Hematopoietic multipotent progenitor cell treated with erythropoietin and hydrocortisone succinate and interleukin-3 and kit ligand, for 4 days (in vitro differentiated cells): ENCODE data around the gene FAM114A1.
"Not testable (repeated sequence)": the region's sequence is repeated elsewhere in the genome, so short reads cannot be mapped to it uniquely, and the experiment has no call there.

Experiments
- DNase-seq: peaks from one replicate; pipeline ENCODE4 v3.0.0-alpha.2; 2015

The FAM114A1 gene

GRCh38 chr4:38905652-38906385, 38.2 kb downstream of the FAM114A1 start:
- DNase-seq, result peak; percentile 61

- no peak for DNase-seq
Observed at GRCh38 chr4:38907696-38908270, 40.2 kb downstream of the FAM114A1 start.

- no peak for DNase-seq
Observed at GRCh38 chr4:38909015-38909414, 41.4 kb downstream of the FAM114A1 start.

GRCh38 chr4:38911257-38911656, 43.7 kb downstream of the FAM114A1 start:
- DNase-seq, result no peak

- DNase-seq, result no peak
Observed at GRCh38 chr4:38914854-38915253, 47.2 kb downstream of the FAM114A1 start.

- not testable (repeated sequence) for DNase-seq
Observed at GRCh38 chr4:38916267-38916666, 48.7 kb downstream of the FAM114A1 start.

GRCh38 chr4:38917481-38918025, 49.9 kb downstream of the FAM114A1 start:
- no peak for DNase-seq

GRCh38 chr4:38919494-38919893, 51.9 kb downstream of the FAM114A1 start:
- no peak for DNase-seq

- no peak for DNase-seq
Observed at GRCh38 chr4:38920186-38920585, 52.6 kb downstream of the FAM114A1 start.

- peak; percentile 20 for DNase-seq
Observed at GRCh38 chr4:38920677-38921076, 53.1 kb downstream of the FAM114A1 start.

- DNase-seq, result no peak
Observed at GRCh38 chr4:38921151-38921550, 53.5 kb downstream of the FAM114A1 start.

GRCh38 chr4:38923746-38924145, 56.1 kb downstream of the FAM114A1 start:
- no peak for DNase-seq

GRCh38 chr4:38924353-38924752, 56.7 kb downstream of the FAM114A1 start:
- no peak for DNase-seq

- no peak for DNase-seq
Observed at GRCh38 chr4:38925492-38926413, 58.1 kb downstream of the FAM114A1 start.

GRCh38 chr4:38926896-38927295, 59.3 kb downstream of the FAM114A1 start:
- DNase-seq, result no peak

GRCh38 chr4:38928568-38928967, 61.0 kb downstream of the FAM114A1 start:
- no peak for DNase-seq

GRCh38 chr4:38928974-38929373, 61.4 kb downstream of the FAM114A1 start:
- no peak for DNase-seq

- no peak for DNase-seq
Observed at GRCh38 chr4:38930204-38930603, 62.6 kb downstream of the FAM114A1 start.

- DNase-seq, result no peak
Observed at GRCh38 chr4:38930707-38931106, 63.1 kb downstream of the FAM114A1 start.

GRCh38 chr4:38931125-38931524, 63.5 kb downstream of the FAM114A1 start:
- DNase-seq, result no peak

- peak; percentile 30 for DNase-seq
Observed at GRCh38 chr4:38935391-38936073, 67.9 kb downstream of the FAM114A1 start.

GRCh38 chr4:38939165-38939564, 71.6 kb downstream of the FAM114A1 start:
- no peak for DNase-seq

- no peak for DNase-seq
Observed at GRCh38 chr4:38940476-38940875, 72.9 kb downstream of the FAM114A1 start.
